Measurements from ENCODE around the gene BSN. TPM values are rescaled to one million over a fixed set of nuclear protein-coding genes. Genes with fewer than 3 reads are reported as not detected.

The BSN gene
- total and polyA plus RNA-seq, 2 experiments from 2014 or later, result 0.50 to 5.1 TPM

GRCh38 chr3:49536875-49537533 lies 17.3 kb upstream of the BSN start:
- no peak overlapping the region for H3K27ac Mint-ChIP-seq
- ATAC-seq, result no peak

DNA sequence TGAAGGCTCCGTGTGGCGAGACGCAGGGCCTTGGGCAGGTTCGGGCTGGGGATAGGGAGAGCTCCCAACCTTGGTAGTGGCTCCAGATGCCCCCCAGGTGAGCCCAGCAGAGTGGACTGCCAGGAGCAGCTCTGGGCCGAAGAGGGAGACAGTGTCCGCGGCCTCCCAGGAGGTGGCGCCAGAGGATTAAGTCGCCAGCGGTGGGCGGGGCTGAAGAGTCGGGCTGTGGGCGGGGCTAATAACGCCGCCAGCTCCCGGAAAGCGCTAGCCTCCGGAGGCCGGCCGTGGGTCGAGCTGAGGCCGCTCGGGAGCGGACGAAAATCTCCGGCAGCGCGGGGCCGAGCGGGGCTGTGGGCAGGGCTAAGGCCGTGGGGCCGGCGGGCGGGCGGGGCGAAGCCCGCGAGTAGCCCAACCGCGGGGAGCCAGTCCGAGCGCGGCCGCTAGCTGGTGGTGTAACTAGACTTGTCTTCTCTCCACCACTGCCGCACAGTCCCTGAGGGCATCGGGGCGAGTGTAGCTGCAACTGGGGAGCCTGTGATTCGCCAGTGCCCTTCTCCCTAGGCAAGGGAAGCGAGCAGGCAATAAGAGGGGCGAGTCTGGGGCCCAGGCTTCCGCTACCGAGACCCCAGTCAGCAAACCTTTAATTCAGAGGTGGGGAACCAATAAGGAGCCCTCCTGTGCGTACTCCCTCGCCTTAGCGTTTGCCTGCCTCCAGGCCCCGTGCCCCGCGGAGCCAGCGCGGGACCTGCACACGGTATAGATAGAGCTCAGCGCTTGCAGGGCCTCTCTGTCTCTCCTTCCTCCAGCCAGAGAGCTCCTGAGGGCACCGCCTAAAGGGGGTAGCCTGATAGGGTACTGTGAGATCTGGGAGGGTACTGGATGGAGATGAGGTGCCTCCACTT lies 14.4 kb upstream of the BSN start:
- Histone ChIP-seq H3K4me3 (peak overlapping the region; percentile 73), H3K79me2 (replicated peaks; ENCODE audit: insufficient read depth) (no peaks in the 10 kb centered on the region), H3K4me1 (ENCODE audit: insufficient read depth) (no peaks in the 10 kb centered on the region), H3K4me2 (peak overlapping the region; percentile 87), H3K27ac (ENCODE audit: low read depth) (peak overlapping the region; percentile 63; the same call in 1 of the 2 replicates), H3F3A (replicated peaks; ENCODE audit: low read depth) (peaks cover 17% of the 10 kb centered on the region), H4K20me1 (replicated peaks; ENCODE audit: insufficient read depth) (no peaks in the 10 kb centered on the region), H3K9me2 (ENCODE audit: insufficient read depth) (no peaks in the 10 kb centered on the region), H3K27me3 (ENCODE audit: insufficient read depth) (no peaks in the 10 kb centered on the region), H2AFZ (peak overlapping the region; percentile 96), H3K36me3 (ENCODE audit: insufficient read depth) (no peaks in the 10 kb centered on the region)
- H3K27me3 Mint-ChIP-seq (ENCODE audit: insufficient read depth, low read depth, poor library complexity), result peaks cover 12% of the 10 kb centered on the region
- no peak overlapping the region for H3K27ac Mint-ChIP-seq
- ATAC-seq (peak; percentile 84), DNase-seq (ENCODE audit: low spot score) (peak; percentile 96)
- peak overlapping the region; percentile 71 for H3K4me3 Mint-ChIP-seq
- H3K9me3 Mint-ChIP-seq, result no peaks in the 10 kb centered on the region
- no peaks in the 10 kb centered on the region for H3K36me3 Mint-ChIP-seq (ENCODE audit: low read depth)
- peaks cover 23% of the 10 kb centered on the region; the same call in 2 of the 3 replicates for H3K4me1 Mint-ChIP-seq
- TF ChIP-seq POLR2AphosphoS5 (IDR thresholded peaks at IDR 0.05; ENCODE audit: low read depth), result peak; percentile 72
- TF ChIP-seq NANOG (IDR thresholded peaks at IDR 0.05; ENCODE audit: borderline replicate concordance), result no peak
- TF ChIP-seq CTCF (conservative IDR thresholded peaks at IDR 0.05; ENCODE audit: low read depth in 2 of 2), result peak; percentile 74 to 94

More at GRCh38 chr3:49536875-49537533, 17.3 kb upstream of the BSN start:
- Histone ChIP-seq H3K4me1 (ENCODE audit: insufficient read depth) (no peaks in the 10 kb centered on the region), H3K79me2 (replicated peaks; ENCODE audit: insufficient read depth) (no peaks in the 10 kb centered on the region), H3K27me3 (ENCODE audit: insufficient read depth) (no peaks in the 10 kb centered on the region), H3K9me2 (ENCODE audit: insufficient read depth) (no peaks in the 10 kb centered on the region), H4K20me1 (replicated peaks; ENCODE audit: insufficient read depth) (0 out of 2 replicates have a peak, but pooled peaks cover 3% of the 10 kb centered on the region), H3K36me3 (ENCODE audit: insufficient read depth) (no peaks in the 10 kb centered on the region), H3K27ac (ENCODE audit: low read depth) (peak overlapping the region; percentile 84; the same call in 1 of the 2 replicates), H2AFZ (no peak overlapping the region), H3K4me2 (no peak overlapping the region), H3K4me3 (no peak overlapping the region), H3F3A (replicated peaks; ENCODE audit: low read depth) (peaks cover 17% of the 10 kb centered on the region)
- no peak for TF ChIP-seq CTCF (conservative IDR thresholded peaks at IDR 0.05; ENCODE audit: low read depth in 2 of 2)
- no peak for TF ChIP-seq ZNF114 (CRISPR knock-in tag; IDR thresholded peaks at IDR 0.05)
- no peak for TF ChIP-seq EZH2phosphoT487 (IDR thresholded peaks at IDR 0.05; ENCODE audit: unreplicated experiment)
- no peak for TF ChIP-seq STAT1 (IDR thresholded peaks at IDR 0.05; ENCODE audit: unreplicated experiment)
- no peak for TF ChIP-seq ETS1 (IDR thresholded peaks at IDR 0.05)
- Mint-ChIP-seq H3K27me3 (ENCODE audit: insufficient read depth, low read depth, poor library complexity) (peaks cover 12% of the 10 kb centered on the region), H3K36me3 (ENCODE audit: low read depth) (peaks cover 23% of the 10 kb centered on the region), H3K9me3 (no peaks in the 10 kb centered on the region), H3K4me1 (peaks cover 26% of the 10 kb centered on the region), H3K4me3 (no peak overlapping the region)
- peak; percentile 37 for DNase-seq (ENCODE audit: low spot score)
